ENCODE results near the gene PSMF1.
"Not testable (repeated sequence)": the region's sequence is repeated elsewhere in the genome, so short reads cannot be mapped to it uniquely, and the experiment has no call there.

The PSMF1 gene

DNA sequence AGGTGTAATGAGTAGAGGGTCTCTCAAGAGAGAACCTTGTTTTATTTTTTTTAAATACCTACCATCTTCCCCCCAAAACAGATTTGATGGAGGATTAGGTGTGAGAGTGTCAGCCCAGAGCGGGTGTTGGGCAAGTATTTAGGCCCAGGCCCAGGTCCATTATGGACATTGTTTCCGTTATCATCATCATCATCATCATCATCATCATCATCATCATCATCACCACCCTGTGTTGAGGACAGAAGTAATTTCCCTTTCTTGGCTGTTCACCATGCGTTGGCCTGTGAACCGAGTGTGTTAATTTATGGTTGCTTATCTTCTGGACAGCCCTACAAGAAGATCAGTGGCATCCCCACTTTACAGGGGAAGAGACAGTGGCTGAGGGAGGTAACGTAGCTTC is 28.6 kb downstream of the PSMF1 start:
- H3K4me3 ChIP-seq (ENCODE audit: low read length) = no peak overlapping the region
- H3K36me3 ChIP-seq (ENCODE audit: control insufficient read depth, insufficient read depth, low read length, severe bottlenecking) = peaks cover 34% of the 10 kb centered on the region
- no peaks in the 10 kb centered on the region for H3K9me3 ChIP-seq (ENCODE audit: control insufficient read depth, low read length)
- H3K27me3 ChIP-seq (replicated peaks; ENCODE audit: control insufficient read depth, insufficient read depth, low read length) = no peaks in the 10 kb centered on the region
- no peak for DNase-seq (ENCODE audit: low read depth)
- H3K4me1 ChIP-seq (ENCODE audit: control insufficient read depth, insufficient read depth, low read length) = no peaks in the 10 kb centered on the region
- no peak overlapping the region for H3K9ac ChIP-seq (ENCODE audit: low read length)

DNA sequence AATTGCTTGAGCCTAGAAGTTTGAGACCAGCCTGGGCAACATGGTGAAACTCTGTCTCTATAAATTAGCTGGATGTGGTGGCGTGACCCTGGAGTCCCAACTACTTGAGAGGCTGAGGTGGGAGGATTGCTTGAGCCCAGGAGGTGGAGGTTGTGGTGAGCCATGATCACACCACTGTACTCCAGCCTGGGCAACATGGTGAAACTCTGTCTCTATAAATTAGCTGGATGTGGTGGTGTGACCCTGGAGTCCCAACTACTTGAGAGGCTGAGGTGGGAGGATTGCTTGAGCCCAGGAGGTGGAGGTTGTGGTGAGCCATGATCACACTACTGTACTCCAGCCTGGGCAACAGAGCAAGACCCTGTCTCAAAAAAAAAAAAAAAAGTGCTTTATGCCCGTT is 31.4 kb downstream of the PSMF1 start:
- not testable (repeated sequence) for H3K4me3 ChIP-seq (ENCODE audit: low read length); H3K4me1 ChIP-seq (ENCODE audit: control insufficient read depth, insufficient read depth, low read length); DNase-seq (ENCODE audit: low read depth); H3K27me3 ChIP-seq (replicated peaks; ENCODE audit: control insufficient read depth, insufficient read depth, low read length); H3K9ac ChIP-seq (ENCODE audit: low read length); H3K9me3 ChIP-seq (ENCODE audit: control insufficient read depth, low read length)
- H3K36me3 ChIP-seq (ENCODE audit: control insufficient read depth, insufficient read depth, low read length, severe bottlenecking) = peaks cover 45% of the 10 kb centered on the region

DNA sequence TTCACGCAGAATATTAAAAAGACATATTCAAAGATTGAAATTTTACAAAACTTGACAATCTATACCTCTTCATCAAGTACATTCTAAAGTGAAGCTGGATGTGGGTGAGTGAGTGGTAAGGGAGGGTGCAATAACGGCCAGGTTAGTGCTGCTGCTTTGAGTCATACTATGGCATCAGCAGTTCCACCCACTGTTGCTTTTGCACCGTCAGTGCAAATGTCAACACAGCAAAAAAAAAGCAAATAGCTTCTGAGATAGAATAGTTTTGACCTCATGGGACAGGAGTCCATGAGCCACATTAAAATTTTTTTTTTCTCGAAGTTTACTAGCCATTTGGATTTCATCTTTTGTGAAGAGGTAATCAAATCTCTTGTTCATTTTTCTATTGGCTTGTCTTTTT is 31.8 kb downstream of the PSMF1 start:
- DNase-seq (ENCODE audit: low read depth) = no peak
- H3K4me1 ChIP-seq (ENCODE audit: control insufficient read depth, insufficient read depth, low read length) = no peaks in the 10 kb centered on the region
- peaks cover 46% of the 10 kb centered on the region for H3K36me3 ChIP-seq (ENCODE audit: control insufficient read depth, insufficient read depth, low read length, severe bottlenecking)

DNA sequence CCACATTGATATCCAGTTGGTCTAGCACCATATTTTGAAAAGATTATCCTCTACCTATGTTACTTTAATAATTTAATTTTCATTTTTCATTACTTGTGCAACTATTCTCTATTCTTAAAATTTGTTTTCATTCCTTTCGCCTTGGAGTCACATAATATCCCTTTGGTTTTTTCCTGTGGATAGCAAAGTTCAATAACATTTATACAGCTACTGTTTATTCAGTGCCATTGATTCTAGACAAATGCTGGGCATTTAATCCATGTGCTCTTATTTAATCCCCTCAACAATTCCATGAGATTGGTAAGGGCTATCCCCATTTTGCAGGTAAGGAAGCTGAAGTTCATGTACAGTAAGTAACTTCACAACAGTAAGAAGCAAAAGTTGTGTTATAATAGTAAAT is 32.6 kb downstream of the PSMF1 start:
- Histone ChIP-seq H3K4me3 (ENCODE audit: low read length) (no peak overlapping the region), H3K9ac (ENCODE audit: low read length) (no peak overlapping the region), H3K4me1 (ENCODE audit: control insufficient read depth, insufficient read depth, low read length) (no peaks in the 10 kb centered on the region), H3K9me3 (ENCODE audit: control insufficient read depth, low read length) (peaks cover under 1% of the 10 kb centered on the region), H3K27me3 (replicated peaks; ENCODE audit: control insufficient read depth, insufficient read depth, low read length) (no peaks in the 10 kb centered on the region), H3K36me3 (ENCODE audit: control insufficient read depth, insufficient read depth, low read length, severe bottlenecking) (peaks cover 52% of the 10 kb centered on the region)
- DNase-seq (ENCODE audit: low read depth) = no peak

More for the DNA sequence above, 31.8 kb downstream of the PSMF1 start:
- H3K27me3 ChIP-seq (replicated peaks; ENCODE audit: control insufficient read depth, insufficient read depth, low read length) = no peaks in the 10 kb centered on the region
- no peak overlapping the region for H3K4me3 ChIP-seq (ENCODE audit: low read length)
- no peaks in the 10 kb centered on the region for H3K9me3 ChIP-seq (ENCODE audit: control insufficient read depth, low read length)
- no peak overlapping the region for H3K9ac ChIP-seq (ENCODE audit: low read length)

DNA sequence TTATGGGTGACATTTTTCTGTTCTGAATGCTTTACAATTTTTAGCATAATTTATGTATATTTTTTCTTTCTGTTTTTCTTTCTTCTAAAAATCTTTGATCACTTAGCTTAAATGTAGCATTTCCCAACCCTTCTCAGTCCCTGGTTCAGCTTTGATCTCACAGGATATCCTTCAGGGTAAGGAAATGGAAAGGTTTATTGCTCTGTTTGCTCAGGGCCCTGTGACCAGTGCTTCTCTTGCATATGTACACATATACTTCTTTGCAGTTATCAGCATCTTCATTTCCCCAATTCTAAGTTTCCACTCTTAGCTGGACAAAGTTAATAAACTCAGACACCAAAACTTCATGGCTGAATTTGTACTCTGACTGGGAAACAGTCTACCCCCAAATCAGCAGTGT is 35.8 kb downstream of the PSMF1 start:
- H3K27me3 ChIP-seq (replicated peaks; ENCODE audit: control insufficient read depth, insufficient read depth, low read length) = no peaks in the 10 kb centered on the region
- peaks cover 50% of the 10 kb centered on the region for H3K36me3 ChIP-seq (ENCODE audit: control insufficient read depth, insufficient read depth, low read length, severe bottlenecking)
- peaks cover 6% of the 10 kb centered on the region for H3K9me3 ChIP-seq (ENCODE audit: control insufficient read depth, low read length)
- no peak overlapping the region for H3K4me3 ChIP-seq (ENCODE audit: low read length)
- H3K9ac ChIP-seq (ENCODE audit: low read length) = no peak overlapping the region
- no peaks in the 10 kb centered on the region for H3K4me1 ChIP-seq (ENCODE audit: control insufficient read depth, insufficient read depth, low read length)
- DNase-seq (ENCODE audit: low read depth) = no peak

DNA sequence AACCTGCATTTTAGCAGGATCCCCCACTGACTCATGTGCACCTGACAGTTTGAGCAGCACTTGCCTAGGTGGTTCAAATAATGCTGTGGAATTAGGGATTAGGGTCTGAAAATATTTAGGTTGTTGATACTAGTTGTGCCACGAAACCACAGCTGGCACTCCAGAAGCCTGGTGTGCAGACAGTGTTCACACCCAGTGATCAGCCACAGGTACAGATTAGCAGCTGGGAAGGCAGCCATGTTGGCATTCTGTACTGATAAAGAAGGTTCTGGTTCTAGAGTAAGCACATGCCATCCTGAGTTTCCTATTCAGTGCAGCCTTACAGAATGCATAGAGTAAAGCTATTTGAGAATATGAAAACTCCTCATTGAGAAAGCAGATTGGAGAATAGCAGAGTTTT is 36.3 kb downstream of the PSMF1 start:
- no peaks in the 10 kb centered on the region for H3K4me1 ChIP-seq (ENCODE audit: control insufficient read depth, insufficient read depth, low read length)
- H3K36me3 ChIP-seq (ENCODE audit: control insufficient read depth, insufficient read depth, low read length, severe bottlenecking) = peaks cover 52% of the 10 kb centered on the region
- H3K9ac ChIP-seq (ENCODE audit: low read length) = no peak overlapping the region
- DNase-seq (ENCODE audit: low read depth) = no peak
- H3K9me3 ChIP-seq (ENCODE audit: control insufficient read depth, low read length) = peaks cover 6% of the 10 kb centered on the region
- H3K27me3 ChIP-seq (replicated peaks; ENCODE audit: control insufficient read depth, insufficient read depth, low read length) = no peaks in the 10 kb centered on the region
- H3K4me3 ChIP-seq (ENCODE audit: low read length) = no peak overlapping the region

DNA sequence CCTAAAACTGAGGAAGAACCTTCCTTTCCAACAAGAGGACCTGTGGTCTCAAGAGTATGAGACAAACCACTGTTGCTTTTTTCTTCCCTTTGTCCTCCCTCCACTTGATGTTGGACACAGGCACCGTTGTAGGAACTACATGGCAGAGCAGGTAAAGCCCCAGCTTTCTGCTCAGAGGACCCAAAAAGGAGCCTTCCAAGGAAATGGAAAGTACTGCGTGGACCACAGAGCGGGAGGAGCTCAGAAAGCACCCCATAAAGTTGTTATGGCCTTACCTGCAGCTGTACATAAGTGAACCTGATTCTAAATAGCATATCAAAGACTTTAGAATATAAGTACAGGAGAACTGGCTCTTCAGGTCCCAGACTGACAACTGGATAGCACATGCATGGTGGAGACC is 36.9 kb downstream of the PSMF1 start:
- Histone ChIP-seq H3K36me3 (ENCODE audit: control insufficient read depth, insufficient read depth, low read length, severe bottlenecking) (peaks cover 58% of the 10 kb centered on the region), H3K27me3 (replicated peaks; ENCODE audit: control insufficient read depth, insufficient read depth, low read length) (no peaks in the 10 kb centered on the region), H3K9me3 (ENCODE audit: control insufficient read depth, low read length) (peaks cover 6% of the 10 kb centered on the region), H3K4me1 (ENCODE audit: control insufficient read depth, insufficient read depth, low read length) (no peaks in the 10 kb centered on the region), H3K9ac (ENCODE audit: low read length) (no peak overlapping the region), H3K4me3 (ENCODE audit: low read length) (no peak overlapping the region)
- no peak for DNase-seq (ENCODE audit: low read depth)

DNA sequence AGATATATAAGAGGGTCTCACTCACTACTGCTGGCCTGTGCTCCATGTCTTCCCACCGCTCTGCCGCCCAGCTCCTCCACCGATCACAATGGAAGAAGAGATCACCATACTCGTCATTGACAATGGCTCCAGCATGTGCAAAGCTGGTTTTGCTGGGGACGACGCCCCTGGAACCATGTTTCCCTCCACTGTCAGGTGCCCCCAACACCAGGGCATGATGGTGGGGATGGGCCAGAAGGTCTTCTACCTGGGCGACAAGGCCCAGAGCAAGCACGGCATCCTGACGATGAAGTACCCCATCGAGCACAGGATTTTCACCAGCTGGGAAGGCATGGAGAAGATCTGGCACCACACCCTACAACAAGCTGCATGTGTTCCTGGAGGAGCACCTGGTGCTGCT is 42.1 kb downstream of the PSMF1 start:
- H3K27me3 ChIP-seq (replicated peaks; ENCODE audit: control insufficient read depth, insufficient read depth, low read length) = no peaks in the 10 kb centered on the region
- no peak overlapping the region for H3K9ac ChIP-seq (ENCODE audit: low read length)
- H3K4me3 ChIP-seq (ENCODE audit: low read length) = no peak overlapping the region
- H3K4me1 ChIP-seq (ENCODE audit: control insufficient read depth, insufficient read depth, low read length) = no peaks in the 10 kb centered on the region
- H3K9me3 ChIP-seq (ENCODE audit: control insufficient read depth, low read length) = peaks cover 6% of the 10 kb centered on the region
- peaks cover 62% of the 10 kb centered on the region for H3K36me3 ChIP-seq (ENCODE audit: control insufficient read depth, insufficient read depth, low read length, severe bottlenecking)
- no peak for DNase-seq (ENCODE audit: low read depth)

DNA sequence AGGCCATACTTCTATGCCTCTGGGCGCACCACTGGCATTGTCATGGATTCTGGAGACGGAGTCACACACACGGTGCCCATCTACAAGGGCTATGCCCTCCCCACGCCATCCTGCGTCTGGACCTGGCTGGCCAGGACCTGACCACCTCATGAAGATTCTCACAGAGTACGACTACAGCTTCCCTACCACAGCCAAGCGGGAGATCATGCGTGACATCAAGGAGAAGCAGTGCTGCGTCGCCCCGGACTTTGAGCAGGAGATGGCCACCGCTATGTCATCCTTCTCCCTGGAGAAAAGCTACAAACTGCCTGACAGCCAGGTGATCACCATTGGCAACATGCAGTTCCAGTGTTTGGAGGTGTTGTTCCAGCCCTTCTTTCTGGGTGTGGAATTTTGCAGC is 42.6 kb downstream of the PSMF1 start:
- H3K4me3 ChIP-seq (ENCODE audit: low read length) = no peak overlapping the region
- H3K9ac ChIP-seq (ENCODE audit: low read length) = no peak overlapping the region
- no peaks in the 10 kb centered on the region for H3K27me3 ChIP-seq (replicated peaks; ENCODE audit: control insufficient read depth, insufficient read depth, low read length)
- DNase-seq (ENCODE audit: low read depth) = no peak
- H3K36me3 ChIP-seq (ENCODE audit: control insufficient read depth, insufficient read depth, low read length, severe bottlenecking) = peaks cover 62% of the 10 kb centered on the region
- H3K4me1 ChIP-seq (ENCODE audit: control insufficient read depth, insufficient read depth, low read length) = no peaks in the 10 kb centered on the region
- H3K9me3 ChIP-seq (ENCODE audit: control insufficient read depth, low read length) = peaks cover 4% of the 10 kb centered on the region

DNA sequence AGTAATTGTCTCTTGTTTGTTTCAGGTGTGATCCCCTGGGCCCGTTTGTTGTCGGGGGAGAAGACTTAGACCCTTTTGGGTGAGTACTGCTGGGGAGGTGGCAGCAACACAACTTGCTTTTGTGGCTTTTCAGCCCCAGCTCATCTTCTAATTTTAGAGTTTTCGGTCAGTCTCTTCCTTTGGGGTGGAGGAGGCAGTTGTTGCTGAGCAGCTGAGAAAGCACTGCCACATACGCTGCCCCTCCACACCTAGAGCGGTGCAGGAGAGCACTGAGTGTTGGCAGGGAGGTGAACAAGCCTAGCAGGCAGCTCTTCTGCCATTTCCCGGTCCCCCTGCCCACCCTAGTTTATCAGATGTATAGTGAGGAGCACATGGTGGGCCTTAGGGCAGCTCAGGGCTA is 44.7 kb downstream of the PSMF1 start:
- H3K4me1 ChIP-seq (ENCODE audit: control insufficient read depth, insufficient read depth, low read length) = no peaks in the 10 kb centered on the region
- peaks cover 71% of the 10 kb centered on the region for H3K36me3 ChIP-seq (ENCODE audit: control insufficient read depth, insufficient read depth, low read length, severe bottlenecking)
- no peak for DNase-seq (ENCODE audit: low read depth)
- no peak overlapping the region for H3K4me3 ChIP-seq (ENCODE audit: low read length)
- H3K9me3 ChIP-seq (ENCODE audit: control insufficient read depth, low read length) = no peaks in the 10 kb centered on the region
- H3K9ac ChIP-seq (ENCODE audit: low read length) = no peak overlapping the region
- no peaks in the 10 kb centered on the region for H3K27me3 ChIP-seq (replicated peaks; ENCODE audit: control insufficient read depth, insufficient read depth, low read length)

DNA sequence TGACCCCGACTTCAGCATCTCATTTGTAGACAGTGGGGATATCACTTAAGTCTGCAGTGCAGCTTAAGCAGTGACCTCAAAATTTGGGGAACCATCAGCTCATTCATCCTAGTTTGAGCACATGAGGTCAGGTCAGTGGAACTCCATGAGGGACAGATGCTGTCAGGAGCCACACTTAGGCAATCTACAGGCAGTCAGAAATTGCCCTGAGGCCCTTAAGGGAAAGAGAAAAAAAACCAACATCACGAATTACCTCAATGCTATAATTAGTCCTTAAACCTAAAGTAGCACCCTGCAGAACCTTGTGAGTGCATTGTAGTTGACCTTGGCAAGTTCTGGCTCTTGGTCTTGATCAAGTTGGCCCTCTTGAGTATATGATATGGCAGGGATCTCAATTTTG is 45.3 kb downstream of the PSMF1 start:
- Histone ChIP-seq H3K9ac (ENCODE audit: low read length) (no peak overlapping the region), H3K36me3 (ENCODE audit: control insufficient read depth, insufficient read depth, low read length, severe bottlenecking) (peaks cover 77% of the 10 kb centered on the region), H3K4me3 (ENCODE audit: low read length) (no peak overlapping the region), H3K4me1 (ENCODE audit: control insufficient read depth, insufficient read depth, low read length) (no peaks in the 10 kb centered on the region), H3K9me3 (ENCODE audit: control insufficient read depth, low read length) (no peaks in the 10 kb centered on the region), H3K27me3 (replicated peaks; ENCODE audit: control insufficient read depth, insufficient read depth, low read length) (no peaks in the 10 kb centered on the region)
- DNase-seq (ENCODE audit: low read depth) = no peak

DNA sequence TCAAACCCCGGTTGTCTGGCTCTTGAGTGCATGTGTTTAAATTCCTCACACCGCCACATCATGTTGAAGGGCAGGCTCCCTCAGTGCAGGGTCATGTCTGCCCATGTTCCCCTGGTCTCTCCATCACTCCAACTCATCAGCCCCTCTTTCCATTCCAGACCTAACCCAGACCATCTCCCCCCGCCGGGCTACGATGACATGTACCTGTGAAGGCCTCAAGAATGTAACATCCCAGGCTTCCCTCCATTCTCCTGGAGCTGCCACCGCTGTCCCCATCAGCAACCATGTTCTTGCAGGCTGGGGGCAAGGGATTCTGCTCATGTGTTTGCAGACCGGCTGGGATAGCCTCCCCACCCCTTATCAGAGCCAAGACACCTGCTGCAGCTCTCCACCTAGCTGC is 46.5 kb downstream of the PSMF1 start:
- Histone ChIP-seq H3K9ac (ENCODE audit: low read length) (no peak overlapping the region), H3K4me1 (ENCODE audit: control insufficient read depth, insufficient read depth, low read length) (no peaks in the 10 kb centered on the region), H3K36me3 (ENCODE audit: control insufficient read depth, insufficient read depth, low read length, severe bottlenecking) (peaks cover 85% of the 10 kb centered on the region), H3K27me3 (replicated peaks; ENCODE audit: control insufficient read depth, insufficient read depth, low read length) (no peaks in the 10 kb centered on the region), H3K9me3 (ENCODE audit: control insufficient read depth, low read length) (no peaks in the 10 kb centered on the region), H3K4me3 (ENCODE audit: low read length) (no peak overlapping the region)
- no peak for DNase-seq (ENCODE audit: low read depth)
